ENCODE measurements around the gene TEX28. TPM values are rescaled to one million over a fixed set of nuclear protein-coding genes. Genes with fewer than 3 reads are reported as not detected.
"Not testable (repeated sequence)": the region's sequence is repeated elsewhere in the genome, so short reads cannot be mapped to it uniquely, and the experiment has no call there.

Gene TEX28
- total and polyA plus RNA-seq, 2 donors (not counting 1 experiment from before 2014, with no cell fraction given): not detected

DNA sequence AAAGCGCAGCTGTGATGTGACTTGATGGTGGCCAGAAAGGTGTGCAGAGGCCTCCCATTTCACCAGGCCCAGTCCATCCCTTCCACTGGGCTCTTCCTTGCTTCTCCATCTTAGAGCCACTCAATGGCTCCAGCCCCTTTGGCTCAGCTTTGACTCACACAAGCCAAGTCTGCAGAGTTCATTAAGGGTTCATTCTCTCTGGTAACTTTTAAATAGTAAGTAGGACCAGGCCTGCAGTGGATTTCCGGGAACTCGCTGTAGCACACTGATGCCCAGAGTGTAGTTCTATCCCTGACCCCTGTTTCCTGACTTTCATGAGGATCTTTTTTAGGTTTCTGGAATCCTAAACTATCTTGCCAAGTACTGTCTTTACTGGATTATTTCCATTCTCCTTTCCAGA lies 63.5 kb downstream of the TEX28 start:
- not testable (repeated sequence) for H3K4me3 ChIP-seq (replicated peaks in 1 of 4; ENCODE audit: control extremely low read depth in 1 of 4, insufficient read depth in 1 of 4, low read depth in 3 of 4, low read length in 4 of 4); H3K27ac ChIP-seq (ENCODE audit: insufficient read depth, low read length); H3K79me2 ChIP-seq (ENCODE audit: control insufficient read depth, insufficient read depth, low read length); H3K9ac ChIP-seq (ENCODE audit: insufficient read depth, low read length); H3K36me3 ChIP-seq (ENCODE audit: control insufficient read depth, insufficient read depth, low read length); H3K4me2 ChIP-seq (ENCODE audit: extremely low read depth, insufficient read depth, low read length); H3K4me1 ChIP-seq (ENCODE audit: control insufficient read depth, extremely low read depth, insufficient read depth, low read length); H4K20me1 ChIP-seq (ENCODE audit: control insufficient read depth, extremely low read depth, insufficient read depth, low read length); DNase-seq (ENCODE audit: low read depth in 2 of 2); H3K9me3 ChIP-seq (ENCODE audit: control insufficient read depth, insufficient read depth, low read depth, low read length); H2AFZ ChIP-seq (ENCODE audit: low read length); H3K27me3 ChIP-seq (ENCODE audit: control insufficient read depth, insufficient read depth, low read length)

DNA sequence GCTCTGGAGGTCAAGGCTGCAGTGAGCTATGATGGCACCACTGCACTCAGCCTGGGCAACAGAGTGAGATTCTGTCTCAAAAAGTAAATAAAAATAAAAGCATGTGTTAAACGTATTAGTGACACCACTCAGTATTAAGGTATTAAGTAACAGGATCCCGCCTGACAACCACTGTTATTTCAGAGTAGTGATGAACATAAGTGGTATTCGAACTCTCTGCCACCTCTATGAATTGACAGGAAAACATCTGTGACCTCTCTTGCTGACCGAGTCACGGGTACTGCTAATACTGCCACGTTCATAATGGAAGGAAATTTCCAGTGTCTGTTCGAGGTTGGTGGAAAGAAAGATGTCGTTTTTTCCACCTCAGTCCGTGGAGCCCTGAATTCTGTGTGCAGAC lies 68.2 kb downstream of the TEX28 start:
- H2AFZ ChIP-seq (ENCODE audit: low read length); DNase-seq (ENCODE audit: low read depth in 2 of 2); H3K79me2 ChIP-seq (ENCODE audit: control insufficient read depth, insufficient read depth, low read length); H3K27me3 ChIP-seq (ENCODE audit: control insufficient read depth, insufficient read depth, low read length); H3K4me1 ChIP-seq (ENCODE audit: control insufficient read depth, extremely low read depth, insufficient read depth, low read length); H3K9me3 ChIP-seq (ENCODE audit: control insufficient read depth, insufficient read depth, low read depth, low read length); H3K4me2 ChIP-seq (ENCODE audit: extremely low read depth, insufficient read depth, low read length); H3K27ac ChIP-seq (ENCODE audit: insufficient read depth, low read length); H4K20me1 ChIP-seq (ENCODE audit: control insufficient read depth, extremely low read depth, insufficient read depth, low read length); H3K36me3 ChIP-seq (ENCODE audit: control insufficient read depth, insufficient read depth, low read length); H3K9ac ChIP-seq (ENCODE audit: insufficient read depth, low read length); H3K4me3 ChIP-seq (replicated peaks in 1 of 4; ENCODE audit: control extremely low read depth in 1 of 4, insufficient read depth in 1 of 4, low read depth in 3 of 4, low read length in 4 of 4): not testable (repeated sequence)

DNA sequence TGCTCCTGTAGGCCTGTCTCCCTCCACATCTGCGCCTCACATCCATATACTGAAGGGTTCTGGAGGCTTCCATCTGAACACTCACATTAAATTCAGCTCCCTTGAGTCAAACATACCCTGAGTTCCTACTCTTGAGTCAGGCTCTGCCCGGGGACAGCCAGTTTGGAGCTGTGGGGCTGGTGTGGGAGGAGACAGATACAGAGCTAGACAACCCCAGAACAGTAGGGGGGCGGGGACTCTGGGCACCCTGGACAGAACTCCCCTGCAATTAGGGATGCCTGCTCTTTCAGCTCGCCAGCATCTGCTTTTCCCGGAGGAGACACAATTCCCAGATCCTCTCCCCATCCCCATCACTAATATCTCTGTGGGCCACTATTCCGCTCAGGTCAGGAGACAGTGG lies 69.6 kb downstream of the TEX28 start:
- H3K4me3 ChIP-seq (replicated peaks in 1 of 4; ENCODE audit: control extremely low read depth in 1 of 4, insufficient read depth in 1 of 4, low read depth in 3 of 4, low read length in 4 of 4); H4K20me1 ChIP-seq (ENCODE audit: control insufficient read depth, extremely low read depth, insufficient read depth, low read length); H3K9ac ChIP-seq (ENCODE audit: insufficient read depth, low read length); H3K9me3 ChIP-seq (ENCODE audit: control insufficient read depth, insufficient read depth, low read depth, low read length); H3K36me3 ChIP-seq (ENCODE audit: control insufficient read depth, insufficient read depth, low read length); H3K4me2 ChIP-seq (ENCODE audit: extremely low read depth, insufficient read depth, low read length); H2AFZ ChIP-seq (ENCODE audit: low read length); H3K4me1 ChIP-seq (ENCODE audit: control insufficient read depth, extremely low read depth, insufficient read depth, low read length); DNase-seq (ENCODE audit: low read depth in 2 of 2); H3K27me3 ChIP-seq (ENCODE audit: control insufficient read depth, insufficient read depth, low read length); H3K27ac ChIP-seq (ENCODE audit: insufficient read depth, low read length); H3K79me2 ChIP-seq (ENCODE audit: control insufficient read depth, insufficient read depth, low read length): not testable (repeated sequence)

Other genes starting within 250 kb of the TEX28 start
- gene MECP2, start 197.4 kb downstream of the TEX28 start, total RNA-seq: 15.4 and 24.9 TPM in 2 replicates
- gene MECP2, start 197.4 kb downstream of the TEX28 start, polyA plus RNA-seq: 11.5 and 11.6 TPM in 2 replicates
- not detected in 2 replicates for gene OPN1LW, start 150.9 kb downstream of the TEX28 start, total RNA-seq
- gene OPN1LW, start 150.9 kb downstream of the TEX28 start, polyA plus RNA-seq: not detected in 2 replicates
- not detected in 2 replicates for gene OPN1MW, start 112.5 kb downstream of the TEX28 start, total RNA-seq
- not detected in 2 replicates for gene OPN1MW, start 112.5 kb downstream of the TEX28 start, polyA plus RNA-seq
- not detected in 2 replicates for gene OPN1MW2, start 75.4 kb downstream of the TEX28 start, total RNA-seq
- gene OPN1MW2, start 75.4 kb downstream of the TEX28 start, polyA plus RNA-seq: not detected in 2 replicates
- not detected in 2 replicates for gene OPN1MW3, start 37.5 kb downstream of the TEX28 start, total RNA-seq
- gene OPN1MW3, start 37.5 kb downstream of the TEX28 start, polyA plus RNA-seq: not detected in 2 replicates
- not detected in 2 replicates for gene TKTL1, start 671 bp upstream of the TEX28 start, total RNA-seq
- not detected in 2 replicates for gene TKTL1, start 671 bp upstream of the TEX28 start, polyA plus RNA-seq
- gene FLNA, start 79.5 kb upstream of the TEX28 start, total RNA-seq: 2,298 and 2,728 TPM in 2 replicates
- gene FLNA, start 79.5 kb upstream of the TEX28 start, polyA plus RNA-seq: 654 and 799 TPM in 2 replicates
- 23.4 and 26.4 TPM in 2 replicates for gene EMD, start 84.2 kb upstream of the TEX28 start, total RNA-seq
- gene EMD, start 84.2 kb upstream of the TEX28 start, polyA plus RNA-seq: 72.1 and 82.4 TPM in 2 replicates
- 2,291 and 2,319 TPM in 2 replicates for gene RPL10, start 103.3 kb upstream of the TEX28 start, total RNA-seq
- gene RPL10, start 103.3 kb upstream of the TEX28 start, polyA plus RNA-seq: 4,015 and 4,527 TPM in 2 replicates
- 13.9 and 38.5 TPM in 2 replicates for gene DNASE1L1, start 114.1 kb upstream of the TEX28 start, total RNA-seq
- 11.3 and 13.6 TPM in 2 replicates for gene DNASE1L1, start 114.1 kb upstream of the TEX28 start, polyA plus RNA-seq
- gene TAFAZZIN, start 116.4 kb upstream of the TEX28 start, total RNA-seq: 17.7 and 21.6 TPM in 2 replicates
- 11.2 and 12.1 TPM in 2 replicates for gene TAFAZZIN, start 116.4 kb upstream of the TEX28 start, polyA plus RNA-seq
- gene ATP6AP1, start 133.6 kb upstream of the TEX28 start, total RNA-seq: 38.8 and 59.8 TPM in 2 replicates
- gene ATP6AP1, start 133.6 kb upstream of the TEX28 start, polyA plus RNA-seq: 86.9 and 89.7 TPM in 2 replicates
- gene GDI1, start 142.0 kb upstream of the TEX28 start, total RNA-seq: 53.2 and 86.5 TPM in 2 replicates
- 134 and 162 TPM in 2 replicates for gene GDI1, start 142.0 kb upstream of the TEX28 start, polyA plus RNA-seq
- 80.1 and 88.1 TPM in 2 replicates for gene FAM50A, start 149.0 kb upstream of the TEX28 start, total RNA-seq
- 117 and 123 TPM in 2 replicates for gene FAM50A, start 149.0 kb upstream of the TEX28 start, polyA plus RNA-seq
- 11.6 and 17.8 TPM in 2 replicates for gene PLXNA3, start 163.2 kb upstream of the TEX28 start, total RNA-seq
- 18.4 and 24.3 TPM in 2 replicates for gene PLXNA3, start 163.2 kb upstream of the TEX28 start, polyA plus RNA-seq
- 13.4 and 20.5 TPM in 2 replicates for gene LAGE3, start 184.2 kb upstream of the TEX28 start, total RNA-seq
- 6.1 and 6.4 TPM in 2 replicates for gene LAGE3, start 184.2 kb upstream of the TEX28 start, polyA plus RNA-seq
- gene UBL4A, start 191.5 kb upstream of the TEX28 start, total RNA-seq: 39.5 and 42.8 TPM in 2 replicates
- gene UBL4A, start 191.5 kb upstream of the TEX28 start, polyA plus RNA-seq: 17.9 and 21.7 TPM in 2 replicates
- 13.9 and 15.2 TPM in 2 replicates for gene SLC10A3, start 195.5 kb upstream of the TEX28 start, total RNA-seq
- gene SLC10A3, start 195.5 kb upstream of the TEX28 start, polyA plus RNA-seq: 15.5 and 16.0 TPM in 2 replicates
- 30.0 and 30.2 TPM in 2 replicates for gene FAM3A, start 221.1 kb upstream of the TEX28 start, total RNA-seq
- gene FAM3A, start 221.1 kb upstream of the TEX28 start, polyA plus RNA-seq: 16.5 and 17.3 TPM in 2 replicates